Measurements from ENCODE around the gene DPF1. TPM values are rescaled to one million over a fixed set of nuclear protein-coding genes. Genes with fewer than 3 reads are reported as not detected.

DPF1 gene
- total and polyA plus RNA-seq, 12 donors: 0.17 to 1.3 (median 0.67) TPM; not detected in 5

GRCh38 chr19:38199340-38199739 is 24.7 kb downstream of the DPF1 start:
- H3K36me3 ChIP-seq (replicated peaks in 1 of 2): no peaks in the 10 kb centered on the region
- no peaks in the 10 kb centered on the region for H3K27me3 ChIP-seq
- 89 to 92% (median 89%) methylated on average over 9 to 11 of the region's 11 CpGs for WGBS, 4 donors
- H3K9me3 ChIP-seq (replicated peaks in 1 of 3): no peaks in the 10 kb centered on the region
- no peak for DNase-seq
- no peaks in the 10 kb centered on the region for H3K4me1 ChIP-seq (replicated peaks in 1 of 2)
- intact Hi-C loops (cut with DNase I): no loop called here
- TF ChIP-seq POLR2A (IDR thresholded peaks at IDR 0.05): no peak
- TF ChIP-seq, protein P1, sequence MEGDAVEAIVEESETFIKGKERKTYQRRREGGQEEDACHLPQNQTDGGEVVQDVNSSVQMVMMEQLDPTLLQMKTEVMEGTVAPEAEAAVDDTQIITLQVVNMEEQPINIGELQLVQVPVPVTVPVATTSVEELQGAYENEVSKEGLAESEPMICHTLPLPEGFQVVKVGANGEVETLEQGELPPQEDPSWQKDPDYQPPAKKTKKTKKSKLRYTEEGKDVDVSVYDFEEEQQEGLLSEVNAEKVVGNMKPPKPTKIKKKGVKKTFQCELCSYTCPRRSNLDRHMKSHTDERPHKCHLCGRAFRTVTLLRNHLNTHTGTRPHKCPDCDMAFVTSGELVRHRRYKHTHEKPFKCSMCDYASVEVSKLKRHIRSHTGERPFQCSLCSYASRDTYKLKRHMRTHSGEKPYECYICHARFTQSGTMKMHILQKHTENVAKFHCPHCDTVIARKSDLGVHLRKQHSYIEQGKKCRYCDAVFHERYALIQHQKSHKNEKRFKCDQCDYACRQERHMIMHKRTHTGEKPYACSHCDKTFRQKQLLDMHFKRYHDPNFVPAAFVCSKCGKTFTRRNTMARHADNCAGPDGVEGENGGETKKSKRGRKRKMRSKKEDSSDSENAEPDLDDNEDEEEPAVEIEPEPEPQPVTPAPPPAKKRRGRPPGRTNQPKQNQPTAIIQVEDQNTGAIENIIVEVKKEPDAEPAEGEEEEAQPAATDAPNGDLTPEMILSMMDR (IDR thresholded peaks at IDR 0.05): no peak
- H3K4me3 ChIP-seq: no peak overlapping the region
- H3K27ac ChIP-seq: no peak overlapping the region

DNA sequence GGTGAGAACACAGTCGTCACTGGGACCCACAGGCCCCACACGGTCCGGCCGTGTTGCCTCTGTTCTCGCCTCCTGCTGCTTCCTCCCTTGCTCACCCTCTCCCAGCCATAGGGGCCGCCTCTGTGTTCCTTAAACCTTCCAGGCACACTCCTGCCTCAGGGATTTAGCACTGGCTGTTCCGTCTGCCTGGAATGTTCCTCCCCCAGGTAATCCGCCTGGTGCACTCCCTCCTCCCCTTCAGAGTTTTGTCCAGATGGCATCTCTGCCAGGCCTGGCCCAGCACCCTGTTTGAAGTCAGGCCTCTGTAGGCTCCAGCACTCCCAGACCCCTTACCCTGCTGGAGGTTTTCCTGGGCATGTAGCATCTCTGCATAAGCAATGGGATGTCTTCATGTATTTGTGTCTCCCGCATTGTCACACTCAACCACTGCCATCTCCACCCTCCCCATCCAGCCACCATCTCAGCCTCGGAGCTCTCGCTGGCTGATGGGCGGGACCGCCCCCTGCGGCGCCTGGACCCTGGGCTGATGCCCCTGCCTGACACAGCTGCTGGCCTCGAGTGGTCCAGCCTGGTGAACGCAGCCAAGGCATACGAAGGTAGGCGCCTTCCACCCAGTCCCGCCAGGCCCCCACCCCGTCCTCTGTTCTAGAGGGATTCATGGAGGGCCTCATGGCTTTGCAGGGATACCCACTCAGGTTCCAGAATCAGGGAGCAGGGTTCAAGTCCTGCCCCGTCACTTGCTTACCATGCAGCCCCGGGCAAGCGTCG is 25.9 kb downstream of the DPF1 start:
- no peaks in the 10 kb centered on the region for H3K36me3 ChIP-seq (replicated peaks in 1 of 2)
- intact Hi-C loops (cut with DNase I): no loop called here
- WGBS, 4 donors: 94 to 96% (median 95%) methylated on average over 20 to 25 of the region's 25 CpGs
- DNase-seq: no peak
- no peak for TF ChIP-seq POLR2A (IDR thresholded peaks at IDR 0.05)
- TF ChIP-seq, protein P1 (IDR thresholded peaks at IDR 0.05): no peak
- H3K27ac ChIP-seq: no peak overlapping the region
- no peaks in the 10 kb centered on the region for H3K9me3 ChIP-seq (replicated peaks in 1 of 3)
- H3K27me3 ChIP-seq: no peaks in the 10 kb centered on the region
- H3K4me1 ChIP-seq (replicated peaks in 1 of 2): no peaks in the 10 kb centered on the region
- H3K4me3 ChIP-seq: no peak overlapping the region

DNA sequence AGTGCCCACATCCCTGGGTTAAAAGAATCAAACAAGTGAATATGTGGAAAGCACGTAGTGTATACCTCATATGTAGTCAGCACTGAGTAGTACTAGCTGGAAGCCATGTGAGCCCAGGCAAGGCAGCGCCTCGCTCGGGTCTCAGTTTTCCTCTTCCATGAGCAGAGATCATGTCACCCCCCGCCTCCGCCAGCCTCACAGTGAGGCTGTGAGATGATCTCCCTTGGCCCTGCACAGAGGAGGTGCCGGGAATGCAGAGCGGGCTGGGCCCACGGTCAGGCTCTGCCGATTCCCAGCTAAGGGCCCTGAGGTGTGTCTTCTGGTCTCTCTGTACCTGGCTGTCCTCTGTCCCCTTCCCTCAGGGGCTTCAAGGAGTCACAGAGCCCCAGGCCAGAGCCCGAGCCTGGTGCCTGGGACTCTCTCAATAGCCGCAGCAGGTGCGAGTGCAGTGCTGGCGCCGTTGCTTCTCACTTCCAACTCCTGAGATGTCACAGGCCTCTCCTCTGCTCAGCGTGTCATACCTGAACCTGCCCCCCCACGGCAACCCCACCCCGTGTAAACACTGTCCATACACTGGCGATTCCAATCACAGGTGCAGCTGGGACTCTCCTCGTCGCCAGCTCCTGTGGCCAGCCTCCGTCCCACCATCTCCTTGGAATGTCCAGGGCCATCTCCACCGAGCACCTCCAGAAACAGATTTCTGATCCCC is 26.9 kb downstream of the DPF1 start:
- no peak for DNase-seq
- Histone ChIP-seq H3K9me3 (replicated peaks in 1 of 3) (no peaks in the 10 kb centered on the region), H3K27me3 (no peaks in the 10 kb centered on the region), H3K4me1 (replicated peaks in 1 of 2) (no peaks in the 10 kb centered on the region), H3K36me3 (replicated peaks in 1 of 2) (no peaks in the 10 kb centered on the region), H3K4me3 (no peak overlapping the region), H3K27ac (no peak overlapping the region)
- TF ChIP-seq, protein P1 (IDR thresholded peaks at IDR 0.05): no peak
- no peak for TF ChIP-seq POLR2A (IDR thresholded peaks at IDR 0.05)
- 91 to 98% (median 94%) methylated on average over 15 to 23 of the region's 23 CpGs for WGBS, 4 donors
- intact Hi-C loops (cut with DNase I): no loop called here

DNA sequence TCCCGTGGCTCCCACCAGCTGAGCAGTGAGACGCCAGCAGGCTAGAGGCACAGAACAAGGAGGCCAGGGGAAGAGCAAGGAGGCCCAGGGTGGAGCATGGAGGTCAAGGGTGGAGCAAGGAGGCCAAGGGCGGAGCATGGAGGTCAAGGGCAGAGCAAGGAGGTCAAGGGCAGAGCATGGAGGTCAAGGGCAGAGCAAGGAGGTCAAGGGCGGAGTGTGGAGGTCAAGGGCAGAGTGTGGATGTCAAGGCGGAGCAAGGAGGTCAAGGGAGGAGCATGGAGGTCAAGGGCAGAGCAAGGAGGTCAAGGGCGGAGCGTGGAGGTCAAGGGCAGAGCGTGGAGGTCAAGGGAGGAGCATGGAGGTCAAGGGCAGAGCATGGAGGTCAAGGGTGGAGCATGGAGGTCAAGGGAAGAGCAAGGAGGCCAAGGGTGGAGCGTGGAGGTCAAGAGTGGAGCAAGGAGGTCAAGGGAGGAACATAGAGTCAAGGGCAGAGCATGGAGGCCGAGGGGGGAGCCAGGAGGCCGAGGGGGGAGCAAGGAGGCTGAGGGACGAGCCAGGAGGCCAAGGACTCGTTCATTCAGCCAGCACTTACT is 27.7 kb downstream of the DPF1 start:
- Histone ChIP-seq H3K4me1 (replicated peaks in 1 of 2) (no peaks in the 10 kb centered on the region), H3K27ac (no peak overlapping the region), H3K27me3 (no peaks in the 10 kb centered on the region), H3K9me3 (replicated peaks in 1 of 3) (no peaks in the 10 kb centered on the region), H3K4me3 (no peak overlapping the region), H3K36me3 (replicated peaks in 1 of 2) (no peaks in the 10 kb centered on the region)
- DNase-seq: no peak
- no peak for TF ChIP-seq POLR2A (IDR thresholded peaks at IDR 0.05)
- TF ChIP-seq, protein P1 (IDR thresholded peaks at IDR 0.05): no peak
- 80 to 88% (median 86%) methylated on average over 13 of the region's 13 CpGs for WGBS, 4 donors
- intact Hi-C loops (cut with DNase I): no loop called here

All from adrenal gland (tissue), 12 donors.